Epidermal melanocyte (primary cell): ENCODE measurements around the gene ARRDC2.
A peak's percentile ranks its signal among the peaks of the same experiment; 100 is the strongest.
"Not testable (repeated sequence)": the region's sequence is repeated elsewhere in the genome, so short reads cannot be mapped to it uniquely, and the experiment has no call there.

Source experiments
- DNase-seq: peaks from one replicate; pipeline ENCODE4 v3.0.0; 2011; ENCODE audit warnings: low spot score; ENCODE audit not compliant: insufficient read length

ARRDC2 gene

DNA sequence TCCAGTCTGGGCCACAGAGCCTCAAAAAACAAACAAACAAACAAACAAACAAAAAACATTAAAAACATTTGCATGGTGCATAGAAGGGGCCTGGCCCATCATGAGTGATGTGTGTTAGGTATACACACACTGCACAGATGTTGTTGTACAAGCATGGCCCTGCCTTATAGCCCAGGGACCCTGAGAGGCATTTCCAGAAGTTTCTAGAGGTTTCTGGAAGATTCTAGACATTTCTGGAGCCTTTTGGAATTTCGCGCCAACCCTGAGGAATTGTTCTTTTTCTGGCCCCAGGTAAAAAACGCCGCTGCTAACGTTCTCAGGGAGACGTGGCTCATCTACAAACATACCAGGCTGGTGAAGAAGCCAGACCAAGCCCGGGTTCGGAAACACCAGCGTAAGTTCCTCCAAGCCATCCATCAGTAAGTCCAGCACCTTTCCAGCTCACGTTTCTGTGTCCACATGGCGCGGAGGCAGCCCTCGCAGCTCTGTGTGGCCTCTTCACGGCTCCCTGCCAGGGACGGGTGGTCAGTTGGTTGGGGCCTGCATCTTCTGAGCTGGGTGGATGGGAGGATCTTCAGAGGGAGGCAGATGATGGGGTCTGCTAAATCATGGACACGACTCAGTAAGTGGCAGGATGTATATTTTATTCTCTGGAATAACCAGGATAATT lies 18.4 kb upstream of the ARRDC2 start:
- DNase-seq = no peak

DNA sequence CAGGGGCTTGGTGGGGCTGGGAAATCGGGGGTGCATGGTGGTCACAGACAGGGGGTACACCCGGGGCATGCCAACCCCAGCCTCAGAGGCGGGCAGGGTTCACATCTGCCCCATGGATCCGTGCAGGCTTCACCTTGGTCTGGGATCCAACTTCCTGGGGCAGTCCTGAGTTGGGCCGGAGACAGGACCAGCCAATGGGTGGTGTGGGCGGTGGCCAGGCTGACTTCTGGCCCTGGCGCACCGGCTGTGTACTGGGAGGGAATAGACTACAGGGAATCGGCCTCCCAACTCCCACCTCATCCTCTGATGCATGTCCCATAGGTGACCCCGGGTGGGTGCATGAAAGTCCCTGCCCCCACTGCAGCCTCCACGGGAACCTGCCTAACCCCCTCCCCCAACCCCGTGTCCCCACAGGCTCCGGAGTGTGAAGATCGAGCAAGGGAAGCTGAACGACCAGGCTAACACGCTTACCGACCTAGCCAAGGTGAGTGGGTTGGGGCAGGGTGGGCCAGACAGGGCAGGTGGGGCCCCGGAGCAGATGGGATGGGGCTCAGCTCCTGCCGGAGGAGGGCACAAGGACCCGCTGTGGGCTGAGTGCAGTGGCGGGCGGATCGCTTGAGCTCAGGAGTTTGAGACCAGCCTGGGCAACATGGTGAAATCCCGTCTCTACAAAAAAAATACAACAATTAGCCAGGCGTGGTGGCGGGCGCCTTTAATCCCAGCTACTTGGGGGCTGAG lies 14.7 kb upstream of the ARRDC2 start:
- no peak for DNase-seq

DNA sequence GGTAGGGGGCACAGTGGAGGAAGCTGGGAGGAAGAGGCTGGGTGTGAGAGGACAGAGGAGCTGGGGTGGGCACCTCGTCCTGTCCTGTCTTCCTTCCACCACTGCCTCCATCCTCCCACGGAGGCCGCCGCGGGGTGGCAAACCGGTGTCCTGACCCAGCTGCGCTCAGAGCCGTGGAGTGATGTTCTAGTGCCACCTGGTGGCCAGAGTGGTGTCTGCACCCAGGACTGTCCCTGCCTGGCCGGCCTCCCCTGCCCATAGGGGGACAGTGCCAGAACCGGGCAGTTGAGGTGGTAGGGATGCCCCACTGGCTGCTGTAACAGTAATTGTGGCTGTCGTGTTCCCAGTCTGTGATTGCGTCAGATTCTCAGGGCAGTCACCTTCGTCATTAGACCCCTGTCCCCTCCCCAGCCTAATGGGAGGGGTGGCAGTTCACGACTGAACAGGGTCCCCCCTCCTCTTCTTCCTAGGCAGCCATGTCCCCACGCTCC lies 11.1 kb upstream of the ARRDC2 start:
- DNase-seq = peak; percentile 95

DNA sequence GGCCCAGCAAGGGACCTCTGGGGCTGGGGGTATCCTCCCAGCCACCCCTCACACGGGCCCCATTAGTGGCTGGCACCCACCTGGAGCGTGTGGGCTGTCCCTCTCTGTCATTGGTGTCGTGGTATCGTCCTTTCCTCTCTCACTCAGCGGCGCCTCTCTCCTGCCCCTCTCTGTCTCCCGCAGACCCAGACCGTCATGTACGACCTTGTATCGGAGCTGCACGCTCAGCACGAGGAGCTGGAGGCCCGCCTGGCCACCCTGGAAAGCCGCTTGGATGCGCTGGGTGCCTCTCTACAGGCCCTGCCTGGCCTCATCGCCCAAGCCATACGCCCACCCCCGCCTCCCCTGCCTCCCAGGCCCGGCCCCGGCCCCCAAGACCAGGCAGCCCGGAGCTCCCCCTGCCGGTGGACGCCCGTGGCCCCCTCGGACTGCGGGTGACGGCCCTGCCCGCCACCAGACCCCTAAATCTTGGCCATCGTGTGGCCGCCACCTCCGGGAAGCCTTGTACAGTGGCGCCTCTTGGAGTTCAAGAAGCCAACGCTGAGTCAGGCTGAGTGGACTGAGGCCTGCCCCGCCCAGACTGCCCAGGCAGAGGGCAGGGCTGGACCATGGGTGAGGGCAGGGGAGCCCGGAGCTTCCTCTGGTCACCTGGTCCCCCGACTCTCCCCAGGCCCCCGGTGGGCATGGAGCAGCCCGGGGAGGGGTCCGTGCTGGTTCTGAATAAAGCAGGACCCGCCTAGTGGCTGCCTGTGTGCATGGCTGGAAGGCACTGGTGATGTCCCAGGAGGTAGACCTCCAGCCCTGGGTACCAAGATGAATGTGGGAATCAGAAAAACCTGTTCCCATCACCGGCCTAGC lies 9.8 kb upstream of the ARRDC2 start:
- no peak for DNase-seq

DNA sequence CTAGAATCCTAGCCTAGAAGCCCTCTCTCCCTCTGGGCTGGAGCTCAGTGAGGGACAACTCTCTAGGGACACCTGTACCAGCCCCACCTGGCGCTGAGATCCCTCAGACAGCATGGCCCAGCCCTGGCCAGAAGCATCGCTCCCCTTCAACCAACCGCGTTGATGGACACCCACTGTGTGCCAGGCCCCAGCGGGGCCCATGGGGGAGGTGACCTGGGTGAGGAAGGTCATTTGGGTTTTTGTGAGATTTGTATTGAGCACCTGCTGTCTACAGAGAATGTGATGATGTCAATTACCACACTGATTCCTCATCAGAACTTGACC lies 9.2 kb upstream of the ARRDC2 start:
- no peak for DNase-seq

DNA sequence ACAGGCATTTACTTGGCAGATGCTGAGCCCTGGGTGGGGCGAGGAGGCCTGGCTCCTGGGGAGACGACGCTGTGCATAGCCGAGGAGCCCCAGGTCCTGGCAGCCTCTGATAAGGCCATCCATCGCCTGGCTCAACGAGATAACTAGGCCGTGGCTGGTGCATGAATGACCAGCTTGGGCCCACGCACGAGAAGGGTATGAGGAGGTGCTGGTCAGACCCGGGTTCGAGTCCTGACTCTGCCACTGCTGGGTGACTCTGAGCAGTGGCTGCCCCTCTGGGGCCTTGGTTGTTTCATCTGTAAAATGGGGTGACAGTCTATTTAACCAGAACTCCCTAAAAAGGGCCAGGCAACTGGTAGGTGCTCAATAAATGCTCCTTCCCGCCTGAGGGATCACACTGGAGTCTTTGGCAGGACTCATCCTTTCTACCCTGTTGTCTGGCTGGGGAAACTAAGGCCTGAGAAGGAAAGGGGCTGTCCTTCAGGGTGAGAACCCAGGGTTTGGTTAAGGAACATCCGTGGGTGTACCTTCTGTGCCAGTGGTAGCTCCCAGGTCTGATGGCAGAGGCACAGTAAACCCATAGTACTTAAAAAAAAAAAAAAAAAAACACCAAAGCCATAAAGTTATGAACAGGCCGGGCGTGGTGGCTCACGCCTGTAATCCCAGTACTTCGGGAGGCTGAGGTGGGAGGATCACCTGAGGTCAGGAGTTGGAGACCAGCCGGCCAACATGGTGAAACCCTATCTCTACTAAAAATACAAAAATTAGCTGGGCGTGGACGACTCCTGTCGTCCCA lies 8.1 kb upstream of the ARRDC2 start:
- DNase-seq = no peak

DNA sequence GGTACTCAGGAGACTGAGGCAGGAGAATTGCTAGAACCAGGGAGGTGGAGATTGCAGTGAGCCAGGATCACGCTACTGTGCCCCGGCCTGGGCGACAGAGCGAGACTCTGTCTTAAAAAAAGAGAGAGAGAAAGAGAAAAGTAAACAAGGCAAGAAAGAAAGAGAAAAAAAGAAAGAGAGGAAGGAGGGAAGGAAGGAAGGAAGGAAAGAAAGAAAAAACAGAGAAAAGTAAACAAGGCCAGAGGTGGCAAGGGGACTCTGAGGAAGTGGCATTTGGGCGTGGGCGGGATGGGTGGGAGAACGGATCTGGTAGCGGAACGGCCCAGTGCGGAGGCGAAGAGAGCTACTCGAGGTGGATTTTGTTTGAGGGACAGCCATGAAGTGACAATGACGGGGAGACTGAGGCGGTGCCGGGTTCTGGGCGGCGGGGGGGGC lies 7.5 kb upstream of the ARRDC2 start:
- DNase-seq = no peak

DNA sequence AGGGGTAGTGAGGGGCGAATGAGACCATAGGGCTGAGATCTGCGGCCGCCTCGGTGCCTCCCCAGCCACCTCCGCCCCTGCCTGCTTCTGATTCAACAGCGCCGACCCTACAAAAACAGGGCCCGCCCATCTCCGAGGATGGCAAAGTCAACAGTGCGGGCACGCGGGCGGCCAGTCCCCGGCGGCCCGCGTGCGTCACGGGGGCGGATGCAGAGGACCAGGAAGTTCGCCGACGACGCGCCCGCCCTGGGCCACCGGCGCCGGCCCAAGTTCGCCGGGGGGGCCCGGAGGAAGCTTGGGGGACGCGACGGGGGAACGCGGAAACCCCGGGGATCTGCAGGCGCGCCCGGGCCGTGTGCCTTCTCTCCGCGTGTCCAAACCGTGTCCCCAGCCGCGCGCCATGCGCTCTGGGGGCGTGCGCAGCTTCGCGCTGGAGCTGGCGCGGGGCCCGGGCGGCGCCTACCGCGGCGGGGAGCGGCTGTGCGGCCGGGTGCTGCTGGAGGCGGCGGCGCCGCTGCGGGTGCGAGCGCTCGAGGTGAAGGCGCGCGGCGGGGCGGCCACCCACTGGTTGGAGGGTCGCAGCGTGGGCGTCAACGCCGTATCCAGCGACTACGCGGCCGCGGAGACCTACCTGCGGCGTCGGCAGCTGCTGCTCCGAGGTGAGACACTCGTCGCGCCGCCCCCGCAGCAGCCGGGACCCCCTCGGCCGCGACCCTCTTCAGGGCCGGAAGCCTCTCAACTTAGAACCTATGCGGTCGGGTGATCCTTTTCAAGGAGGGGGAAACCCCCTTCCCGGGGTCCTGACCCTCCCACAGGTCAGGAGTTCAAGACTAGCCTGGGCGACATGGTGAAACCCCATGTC lies 6.8 kb upstream of the ARRDC2 start:
- DNase-seq = peak; percentile 91

DNA sequence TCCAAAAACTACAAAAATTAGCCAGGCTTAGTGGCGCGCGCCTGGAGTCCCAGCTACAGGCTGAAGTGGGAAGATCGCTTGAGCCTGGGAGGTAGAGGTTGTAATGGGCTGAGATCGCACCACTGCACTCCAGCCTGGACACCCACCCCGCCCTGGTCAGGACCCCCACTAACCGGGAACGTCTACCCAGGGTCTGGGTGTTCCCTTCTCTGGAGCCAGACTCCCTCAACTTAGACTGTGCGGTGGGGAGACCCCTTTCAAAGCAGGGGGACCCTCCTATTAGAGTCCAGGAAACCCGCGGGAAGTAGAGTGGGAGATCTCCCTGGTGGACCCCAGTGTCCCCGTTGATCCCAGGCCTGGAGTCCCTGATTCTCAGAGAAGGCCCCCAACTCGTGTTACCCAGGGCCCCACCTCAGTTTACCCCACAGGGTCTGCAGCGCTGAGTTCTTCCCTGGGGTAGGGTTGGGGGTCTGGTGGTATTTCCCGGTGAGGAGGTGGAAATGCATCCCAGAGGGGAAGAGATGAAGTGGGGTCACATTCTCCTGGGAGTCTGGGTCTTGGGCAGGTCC lies 6.1 kb upstream of the ARRDC2 start:
- DNase-seq = no peak

DNA sequence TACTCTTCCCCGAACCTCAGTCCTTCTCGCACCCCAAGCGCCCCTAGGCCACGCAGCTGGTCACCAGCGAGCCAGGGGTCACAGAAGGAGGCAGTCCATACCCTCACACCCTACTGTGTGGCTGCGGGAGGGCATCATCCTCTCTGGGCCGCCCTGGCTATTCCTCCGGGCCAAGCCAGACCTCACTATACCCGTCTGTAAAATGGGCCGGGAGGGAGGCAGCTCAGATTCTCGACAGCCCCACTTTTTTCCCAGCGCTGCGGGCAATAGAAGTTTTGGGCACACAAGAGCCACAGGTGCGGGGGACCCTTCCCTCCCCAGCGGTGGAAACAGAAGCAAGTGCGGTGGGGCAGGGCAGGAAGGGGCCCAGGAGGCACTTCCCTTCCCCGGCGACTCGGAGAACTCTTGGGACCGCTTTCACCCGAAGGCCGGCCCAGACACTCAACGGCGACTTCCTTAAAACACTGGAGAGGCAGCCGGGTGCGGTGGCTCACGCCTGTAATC lies 5.6 kb upstream of the ARRDC2 start:
- DNase-seq = no peak

DNA sequence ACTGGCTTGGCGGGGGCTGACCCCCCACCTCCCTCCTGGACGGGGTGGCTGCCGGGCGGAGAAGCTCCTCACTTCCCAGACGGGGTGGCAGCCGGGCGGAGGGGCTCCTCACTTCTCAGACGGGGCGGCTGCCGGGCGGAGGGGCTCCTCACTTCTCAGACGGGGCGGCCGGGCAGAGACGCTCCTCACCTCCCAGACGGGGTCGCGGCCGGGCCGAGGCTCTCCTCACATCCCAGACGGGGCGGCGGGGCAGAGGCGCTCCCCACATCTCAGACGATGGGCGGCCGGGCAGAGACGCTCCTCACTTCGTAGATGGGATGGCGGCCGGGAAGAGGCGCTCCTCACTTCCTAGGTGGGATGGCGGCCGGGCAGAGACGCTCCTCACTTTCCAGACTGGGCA lies 2.2 kb upstream of the ARRDC2 start:
- DNase-seq = not testable (repeated sequence)

DNA sequence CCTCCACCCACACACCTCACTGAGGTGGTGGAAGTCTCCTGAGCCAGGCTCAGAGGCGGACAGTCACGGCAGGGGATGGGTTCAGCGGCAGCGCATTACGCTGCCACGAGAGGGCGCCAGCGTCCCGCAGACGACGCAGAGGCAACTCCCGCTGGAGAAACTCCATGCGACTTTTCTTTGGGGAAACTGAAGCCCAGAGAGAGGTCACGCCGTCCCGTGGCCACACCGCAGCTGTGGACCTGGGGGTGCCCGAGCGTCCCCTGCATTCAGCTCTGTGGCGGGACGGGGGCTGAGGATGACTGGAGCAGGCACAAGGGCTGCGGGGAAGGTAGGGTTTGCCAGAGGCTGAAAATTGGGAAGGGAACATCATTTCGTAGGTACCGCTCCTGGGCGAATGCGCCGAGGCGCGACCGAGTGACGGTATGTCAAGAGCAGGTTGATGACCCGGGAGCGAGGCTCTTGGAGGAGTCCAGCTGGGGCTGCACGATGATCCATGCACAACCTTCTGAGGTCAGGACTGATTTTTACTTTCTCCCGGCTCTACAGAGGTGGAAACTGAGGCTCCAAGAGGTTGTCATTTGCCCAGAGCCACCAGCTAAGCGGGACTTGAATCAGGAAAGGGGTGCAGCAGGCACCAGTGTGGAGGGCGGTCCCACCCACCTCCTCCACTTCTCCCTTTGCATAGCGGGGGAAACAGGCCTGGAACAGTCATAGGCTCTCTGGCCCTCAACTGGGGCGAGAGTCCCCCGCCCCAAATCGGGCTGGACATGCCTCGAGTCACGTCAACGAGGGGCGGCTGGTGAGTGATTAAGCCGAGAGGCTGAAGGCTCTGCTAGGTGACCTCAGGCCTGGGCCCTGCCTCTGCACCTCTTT lies 690 bp upstream of the ARRDC2 start:
- DNase-seq = peak; percentile 93

DNA sequence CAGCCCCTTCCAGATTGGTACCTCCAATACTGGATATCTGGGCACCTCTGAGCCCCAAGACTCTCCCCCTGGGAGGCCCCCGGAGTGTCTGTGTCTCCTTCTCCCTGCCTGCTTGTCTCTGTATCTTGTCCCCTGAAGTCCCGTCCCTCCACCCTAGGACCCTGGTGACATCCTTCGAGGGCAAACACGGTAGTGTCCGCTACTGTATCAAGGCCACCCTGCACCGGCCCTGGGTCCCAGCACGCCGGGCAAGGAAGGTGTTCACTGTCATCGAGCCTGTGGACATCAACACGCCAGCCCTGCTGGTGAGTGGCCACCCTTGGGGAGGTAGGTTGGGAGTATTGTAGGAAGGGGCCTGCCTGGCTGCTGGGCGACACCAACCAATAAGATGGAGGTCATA lies 844 bp downstream of the ARRDC2 start:
- DNase-seq = no peak

DNA sequence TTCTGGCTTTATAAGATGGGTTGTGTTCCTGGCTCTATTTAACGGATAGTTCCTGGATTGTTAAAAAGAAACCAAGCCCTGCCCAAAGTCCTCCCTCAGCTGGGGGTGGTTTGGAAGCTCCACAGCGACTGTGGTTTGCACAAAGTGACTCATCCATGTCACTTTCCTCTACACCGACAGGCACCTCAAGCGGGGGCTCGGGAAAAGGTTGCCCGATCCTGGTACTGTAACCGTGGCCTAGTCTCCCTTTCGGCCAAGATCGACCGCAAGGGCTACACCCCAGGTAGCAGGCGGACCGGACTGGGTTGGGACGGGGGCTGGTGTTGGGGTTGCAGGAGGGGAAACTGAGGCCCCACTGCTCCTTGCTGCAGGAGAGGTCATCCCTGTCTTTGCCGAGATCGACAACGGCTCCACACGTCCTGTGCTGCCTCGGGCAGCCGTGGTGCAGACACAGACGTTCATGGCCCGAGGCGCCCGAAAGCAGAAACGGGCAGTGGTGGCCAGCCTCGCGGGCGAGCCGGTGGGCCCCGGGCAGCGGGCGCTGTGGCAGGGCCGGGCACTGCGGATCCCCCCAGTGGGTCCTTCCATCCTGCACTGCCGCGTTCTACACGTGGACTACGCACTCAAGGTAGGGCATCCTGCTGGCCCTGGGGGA lies 1.6 kb downstream of the ARRDC2 start:
- DNase-seq = no peak

DNA sequence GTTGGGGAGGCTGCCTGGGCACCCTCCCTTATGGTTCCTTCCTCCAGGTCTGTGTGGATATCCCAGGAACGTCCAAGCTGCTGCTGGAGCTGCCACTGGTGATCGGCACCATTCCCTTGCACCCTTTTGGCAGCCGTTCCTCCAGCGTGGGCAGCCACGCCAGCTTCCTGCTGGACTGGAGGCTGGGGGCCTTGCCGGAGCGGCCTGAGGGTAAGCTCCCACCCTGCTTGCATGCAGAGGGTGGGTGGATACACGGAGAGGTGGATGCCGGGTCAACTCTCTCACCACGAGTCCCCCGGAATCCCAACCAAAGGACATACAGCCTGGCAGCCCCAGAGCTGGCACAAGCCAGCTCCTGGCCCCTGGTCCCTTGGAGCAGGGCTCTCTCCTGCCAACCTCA lies 2.2 kb downstream of the ARRDC2 start:
- DNase-seq = no peak

DNA sequence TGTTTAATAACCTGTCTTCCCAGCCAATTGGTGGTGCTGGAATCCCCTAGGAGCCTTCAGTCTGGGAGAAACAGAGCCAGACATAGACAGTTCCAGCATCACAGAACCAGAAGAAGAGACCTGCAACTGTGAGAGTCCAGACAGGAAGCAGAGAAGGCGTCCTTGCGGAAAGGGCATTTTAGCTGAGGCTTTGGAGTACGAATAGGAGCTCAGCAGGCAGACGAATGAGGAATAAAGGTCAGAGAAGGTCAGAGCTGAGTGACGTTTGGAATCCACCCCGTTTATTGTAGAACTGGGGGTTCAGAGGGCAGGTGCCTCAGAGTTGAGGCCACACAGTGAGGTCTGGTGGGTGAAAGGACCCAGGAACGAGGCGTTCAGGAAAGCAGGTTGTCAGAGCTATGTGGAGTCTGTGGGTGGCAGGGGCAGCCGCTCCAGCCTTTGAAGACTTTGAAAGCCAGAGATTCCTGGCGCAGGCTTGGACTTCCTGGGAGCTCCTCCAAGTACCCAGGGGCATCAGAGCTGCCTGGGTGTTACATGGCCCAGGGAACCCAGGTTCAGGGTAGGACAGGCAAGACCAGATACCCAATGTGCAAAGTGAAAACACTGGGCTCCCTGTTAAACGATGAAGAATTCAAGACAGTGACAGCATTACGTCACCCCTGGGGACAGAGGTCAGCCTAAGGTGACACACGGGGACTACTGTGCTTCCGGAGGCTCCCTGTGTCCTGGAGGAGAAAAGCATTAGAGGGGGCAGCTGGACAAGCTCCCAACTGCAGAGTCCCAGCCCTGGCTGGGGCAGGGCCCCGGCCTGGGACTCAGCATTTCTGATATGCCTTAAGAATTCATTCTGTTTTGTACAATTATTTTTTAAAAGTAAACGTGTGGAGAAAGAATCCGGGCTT lies 5.5 kb downstream of the ARRDC2 start:
- DNase-seq = no peak

DNA sequence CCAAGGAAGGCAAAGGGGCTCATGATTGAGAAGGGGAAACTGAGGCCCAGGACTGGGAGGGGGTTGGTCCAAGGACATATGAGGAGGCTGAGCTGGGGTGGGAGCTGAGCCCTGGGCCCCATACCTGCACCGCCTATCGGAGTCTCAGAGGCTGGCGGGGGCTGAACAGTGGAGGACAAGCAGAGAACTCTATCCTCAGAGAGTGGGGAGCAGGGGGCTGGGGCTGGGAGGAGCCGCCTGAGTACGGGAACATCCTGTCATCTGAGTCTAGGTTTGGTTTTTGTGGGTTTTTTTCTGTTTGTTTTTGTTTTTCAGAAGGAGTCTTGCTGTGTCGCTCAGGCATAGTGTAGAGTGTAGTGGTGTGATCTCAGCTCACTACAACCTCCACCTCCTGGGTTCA lies 6.2 kb downstream of the ARRDC2 start:
- DNase-seq = no peak
